GM18499 (cell line): ENCODE results near the gene ZNF438.
"Not testable (repeated sequence)": the region's sequence is repeated elsewhere in the genome, so short reads cannot be mapped to it uniquely, and the experiment has no call there.

Source experiments
- ATAC-seq: cut with Tn5 transposase; IDR thresholded peaks from one replicate; pipeline ENCODE4 v1.9.1; 2021; ENCODE audit warnings: moderate number of reproducible peaks; ENCODE audit not compliant: insufficient read depth, unreplicated experiment

The ZNF438 gene

GRCh38 chr10:30990971-30991646 is 40.6 kb downstream of the ZNF438 start:
- no peak for ATAC-seq

- ATAC-seq, result no peak
These were observed 41.3 kb downstream of the ZNF438 start for GRCh38 chr10:30990351-30990750.

GRCh38 chr10:30988831-30989435 is 42.7 kb downstream of the ZNF438 start:
- no peak for ATAC-seq

GRCh38 chr10:30987463-30987862 is 44.2 kb downstream of the ZNF438 start:
- no peak for ATAC-seq

GRCh38 chr10:30986053-30986555 is 45.6 kb downstream of the ZNF438 start:
- ATAC-seq, result no peak

GRCh38 chr10:30985512-30985911 is 46.2 kb downstream of the ZNF438 start:
- no peak for ATAC-seq

- no peak for ATAC-seq
These were observed 46.9 kb downstream of the ZNF438 start for GRCh38 chr10:30984563-30985328.

GRCh38 chr10:30983209-30983608 is 48.5 kb downstream of the ZNF438 start:
- not testable (repeated sequence) for ATAC-seq

GRCh38 chr10:30980951-30981616 is 50.6 kb downstream of the ZNF438 start:
- no peak for ATAC-seq

- ATAC-seq, result no peak
These were observed 51.7 kb downstream of the ZNF438 start for GRCh38 chr10:30979956-30980355.

GRCh38 chr10:30978843-30979242 is 52.8 kb downstream of the ZNF438 start:
- ATAC-seq, result no peak

- ATAC-seq, result no peak
These were observed 54.3 kb downstream of the ZNF438 start for GRCh38 chr10:30977385-30977784.

- ATAC-seq, result no peak
These were observed 56.8 kb downstream of the ZNF438 start for GRCh38 chr10:30974773-30975415.

GRCh38 chr10:30974355-30974754 is 57.3 kb downstream of the ZNF438 start:
- ATAC-seq, result no peak

GRCh38 chr10:30973737-30974136 is 57.9 kb downstream of the ZNF438 start:
- ATAC-seq, result no peak

- no peak for ATAC-seq
These were observed 60.8 kb downstream of the ZNF438 start for GRCh38 chr10:30970760-30971460.

GRCh38 chr10:30968711-30969110 is 63.0 kb downstream of the ZNF438 start:
- no peak for ATAC-seq

GRCh38 chr10:30967650-30968410 is 63.8 kb downstream of the ZNF438 start:
- ATAC-seq, result no peak
